CD14-positive monocyte (primary cell): ENCODE results near the gene ATP1B1. TPM values are rescaled to one million over a fixed set of nuclear protein-coding genes. Genes with fewer than 3 reads are reported as not detected.

ENCODE experiments used
- DNase-seq, 3 donors: peaks; one replicate each; pipeline ENCODE4 v3.0.0-alpha.2; 2011 to 2022
- H2AFZ ChIP-seq: 2 replicates; pipeline ENCODE4 v1.6.0; 2012; ENCODE audit warnings: mild to moderate bottlenecking, low read depth, low read length, inconsistent platforms; ENCODE audit not compliant: insufficient read depth, poor library complexity, severe bottlenecking
- H3K27ac ChIP-seq, 2 donors: 1 replicate in 1 of 2; 2 replicates in 1 of 2; pipeline ENCODE4 v1.5.1; 2012 to 2013; ENCODE audit warnings: low read length in 2 of 2, control low read depth in 1 of 2, inconsistent platforms in 1 of 2, low read depth in 1 of 2, mild to moderate bottlenecking in 1 of 2
- H3K27me3 ChIP-seq, 2 donors: one replicate each; pipeline versions ENCODE4 v1.6.0 to v1.6.1; 2011 to 2013; ENCODE audit warnings: low read length in 2 of 2; ENCODE audit not compliant: control insufficient read depth in 2 of 2, insufficient read depth in 2 of 2
- H3K36me3 ChIP-seq, 2 donors: replicated peaks in 1 of 2; 1 replicate in 1 of 2; 2 replicates in 1 of 2; pipeline versions ENCODE4 v1.5.1 to v1.6.1; 2012 to 2013; ENCODE audit warnings: low read length in 2 of 2, control low read depth in 1 of 2, inconsistent platforms in 1 of 2, mild to moderate bottlenecking in 1 of 2; ENCODE audit not compliant: insufficient read depth in 2 of 2, control insufficient read depth in 1 of 2
- H3K4me1 ChIP-seq, 2 donors: 1 replicate in 1 of 2; 2 replicates in 1 of 2; pipeline versions ENCODE4 v1.5.1 to v1.6.1; 2012 to 2013; ENCODE audit warnings: low read length in 2 of 2, control low read depth in 1 of 2, inconsistent platforms in 1 of 2, mild to moderate bottlenecking in 1 of 2, moderate library complexity in 1 of 2; ENCODE audit not compliant: insufficient read depth in 2 of 2, control insufficient read depth in 1 of 2
- H3K4me2 ChIP-seq: replicated peaks from 2 replicates; pipeline ENCODE3; 2012; ENCODE audit warnings: low read length, moderate library complexity, mild to moderate bottlenecking; ENCODE audit not compliant: poor library complexity, severe bottlenecking; ENCODE audit errors: extremely low read depth
- H3K4me3 ChIP-seq, 3 experiments: fragments of 200-600 bp in 1 of 3; sonication (generic) in 1 of 3; replicated peaks in 1 of 3; 1 replicate in 2 of 3; 2 replicates in 1 of 3; pipeline ENCODE4 v1.5.1; 2011 to 2013; ENCODE audit warnings: low read length in 3 of 3, mild to moderate bottlenecking in 3 of 3, control low read depth in 2 of 3, low read depth in 2 of 3, inconsistent platforms in 1 of 3, moderate library complexity in 1 of 3
- H3K79me2 ChIP-seq: 2 replicates; pipeline ENCODE4 v1.6.0; 2012; ENCODE audit warnings: mild to moderate bottlenecking, control low read depth, inconsistent platforms, low read length, moderate library complexity; ENCODE audit not compliant: insufficient read depth
- H3K9ac ChIP-seq: 2 replicates; pipeline ENCODE4 v1.6.0; 2017; ENCODE audit warnings: low read length, mild to moderate bottlenecking; ENCODE audit not compliant: insufficient read depth, poor library complexity, severe bottlenecking
- H3K9me3 ChIP-seq, 2 donors: replicated peaks in 1 of 2; 1 replicate in 1 of 2; 2 replicates in 1 of 2; pipeline versions ENCODE4 v1.5.1 to v1.6.1; 2012 to 2013; ENCODE audit warnings: low read length in 2 of 2, control low read depth in 1 of 2; ENCODE audit not compliant: control insufficient read depth in 1 of 2, insufficient read depth in 1 of 2
- H4K20me1 ChIP-seq: 2 replicates; pipeline ENCODE4 v1.6.0; 2012; ENCODE audit warnings: mild to moderate bottlenecking, low read length, control low read depth, moderate library complexity; ENCODE audit not compliant: insufficient read depth
- H3K27ac Mint-ChIP-seq, 7 donors: one replicate each; pipeline ENCODE4 v1.8.0; 2020; ENCODE audit warnings: mild to moderate bottlenecking in 7 of 7, mixed read lengths in 7 of 7, moderate library complexity in 6 of 7, inconsistent platforms in 2 of 7
- H3K27me3 Mint-ChIP-seq, 3 donors: one replicate each; pipeline ENCODE4 v1.8.0; 2021 to 2022; ENCODE audit warnings: low read depth in 3 of 3, mild to moderate bottlenecking in 3 of 3, mixed read lengths in 3 of 3, moderate library complexity in 3 of 3, inconsistent platforms in 1 of 3
- H3K36me3 Mint-ChIP-seq, 2 donors: one replicate each; pipeline ENCODE4 v1.8.0; 2020; ENCODE audit warnings: mixed read lengths in 2 of 2, inconsistent platforms in 1 of 2, mild to moderate bottlenecking in 1 of 2
- H3K4me1 Mint-ChIP-seq: one replicate; pipeline ENCODE4 v1.8.0; 2020; ENCODE audit warnings: mild to moderate bottlenecking, mixed read lengths
- H3K4me3 Mint-ChIP-seq, 2 donors: one replicate each; pipeline ENCODE4 v1.8.0; 2020; ENCODE audit warnings: mild to moderate bottlenecking in 2 of 2, mixed read lengths in 2 of 2, moderate library complexity in 1 of 2
- H3K9me3 Mint-ChIP-seq, 7 donors: one replicate each; pipeline ENCODE4 v1.8.0; 2020 to 2022; ENCODE audit warnings: mixed read lengths in 7 of 7, mild to moderate bottlenecking in 6 of 7, moderate library complexity in 6 of 7, inconsistent platforms in 2 of 7
- WGBS: methylation state at CpG from one replicate; pipeline ENCODE4 v1.1.5; 2013; ENCODE audit warnings: missing lambda C conversion rate; ENCODE audit not compliant: insufficient coverage; 5-methylcytosine and 5-hydroxymethylcytosine counted together
- intact Hi-C, 2 donors: fragments of 100-400 bp; cut with micrococcal nuclease; formaldehyde crosslinking; loops; one replicate each; pipeline versions ENCODE4 v1.15.0 to v1.15.1; 2023
- polyA plus RNA-seq, 3 donors: library from polyadenylated mRNA; depleted of rRNA in 1 of 3; unstranded in 2 of 3; stranded (reverse) in 1 of 3; fragments of 300-500 nt in 2 of 3; fragments of >200 nt in 1 of 3; fragmentation: Illumina TruSeq in 2 of 3; gene quantifications; 1 replicate in 2 of 3; 2 replicates in 1 of 3; pipeline ENCODE4 v1.2.3, GENCODE V29; 2012 to 2021
- TF ChIP-seq, protein P1 (sequence below): fragments of 200-600 bp; IDR thresholded peaks from one replicate; pipeline ENCODE4 v1.8.0; 2022; ENCODE audit warnings: antibody characterized with exemption, mild to moderate bottlenecking

ATP1B1 gene
- polyA plus RNA-seq, 3 donors: 0.63 to 5.1 (median 0.72) TPM

GRCh38 chr1:169144941-169145626 is 38.6 kb downstream of the ATP1B1 start:
- no peaks in the 10 kb centered on the region for H3K9me3 ChIP-seq
- H3K4me3 Mint-ChIP-seq: no peak overlapping the region
- H3K27me3 ChIP-seq: no peaks in the 10 kb centered on the region

DNA sequence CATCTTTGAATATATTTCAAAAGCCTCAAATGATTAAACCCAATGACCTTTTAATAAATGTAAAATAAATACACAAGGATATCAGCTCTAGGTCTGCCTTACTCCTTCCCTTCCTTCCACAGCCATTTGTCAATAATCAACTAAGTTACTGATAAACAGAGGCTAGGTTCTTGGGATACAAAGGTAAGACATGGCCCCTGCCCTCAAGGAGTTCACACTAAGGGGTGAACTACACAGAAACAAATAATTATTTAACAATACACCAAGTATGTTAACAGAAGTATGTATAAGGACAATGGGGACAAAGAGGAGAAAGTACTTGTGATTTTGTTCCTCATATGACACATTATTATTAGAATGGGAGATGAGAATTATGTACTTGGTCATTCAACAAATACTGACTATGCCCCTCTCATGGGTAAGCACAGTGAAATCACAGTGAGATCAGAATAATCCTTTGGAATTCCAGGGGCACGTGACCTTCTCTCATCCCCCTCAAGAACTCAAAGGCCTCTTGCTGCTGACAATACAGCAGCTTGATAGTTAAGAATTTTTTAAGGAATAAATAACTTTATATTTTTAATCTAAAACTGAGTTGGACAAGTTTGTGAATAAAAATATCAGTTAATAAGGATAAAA is 40.2 kb downstream of the ATP1B1 start:
- Histone ChIP-seq H3K4me3 (no peak overlapping the region), H3K27me3 (no peaks in the 10 kb centered on the region), H3K9ac (no peak overlapping the region), H4K20me1 (no peaks in the 10 kb centered on the region), H3K79me2 (no peaks in the 10 kb centered on the region), H3K36me3 (no peaks in the 10 kb centered on the region), H2AFZ (no peak overlapping the region), H3K9me3 (no peaks in the 10 kb centered on the region), H3K27ac (no peak overlapping the region), H3K4me1 (no peaks in the 10 kb centered on the region), H3K4me2 (no peak overlapping the region)
- no peak overlapping the region for H3K4me3 Mint-ChIP-seq
- TF ChIP-seq, protein P1, sequence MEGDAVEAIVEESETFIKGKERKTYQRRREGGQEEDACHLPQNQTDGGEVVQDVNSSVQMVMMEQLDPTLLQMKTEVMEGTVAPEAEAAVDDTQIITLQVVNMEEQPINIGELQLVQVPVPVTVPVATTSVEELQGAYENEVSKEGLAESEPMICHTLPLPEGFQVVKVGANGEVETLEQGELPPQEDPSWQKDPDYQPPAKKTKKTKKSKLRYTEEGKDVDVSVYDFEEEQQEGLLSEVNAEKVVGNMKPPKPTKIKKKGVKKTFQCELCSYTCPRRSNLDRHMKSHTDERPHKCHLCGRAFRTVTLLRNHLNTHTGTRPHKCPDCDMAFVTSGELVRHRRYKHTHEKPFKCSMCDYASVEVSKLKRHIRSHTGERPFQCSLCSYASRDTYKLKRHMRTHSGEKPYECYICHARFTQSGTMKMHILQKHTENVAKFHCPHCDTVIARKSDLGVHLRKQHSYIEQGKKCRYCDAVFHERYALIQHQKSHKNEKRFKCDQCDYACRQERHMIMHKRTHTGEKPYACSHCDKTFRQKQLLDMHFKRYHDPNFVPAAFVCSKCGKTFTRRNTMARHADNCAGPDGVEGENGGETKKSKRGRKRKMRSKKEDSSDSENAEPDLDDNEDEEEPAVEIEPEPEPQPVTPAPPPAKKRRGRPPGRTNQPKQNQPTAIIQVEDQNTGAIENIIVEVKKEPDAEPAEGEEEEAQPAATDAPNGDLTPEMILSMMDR: no peak
- no peaks in the 10 kb centered on the region for H3K27me3 Mint-ChIP-seq
- intact Hi-C loops: no loop called here
- no peak overlapping the region for H3K27ac Mint-ChIP-seq
- no peaks in the 10 kb centered on the region for H3K36me3 Mint-ChIP-seq
- H3K9me3 Mint-ChIP-seq: no peaks in the 10 kb centered on the region
- H3K4me1 Mint-ChIP-seq: no peaks in the 10 kb centered on the region
- no peak for DNase-seq
- WGBS: no CpG with 5 or more reads among the region's 1 CpG

More at GRCh38 chr1:169144941-169145626, 38.6 kb downstream of the ATP1B1 start:
- Histone ChIP-seq H3K9ac (no peak overlapping the region), H2AFZ (no peak overlapping the region), H3K79me2 (no peaks in the 10 kb centered on the region), H4K20me1 (no peaks in the 10 kb centered on the region), H3K36me3 (no peaks in the 10 kb centered on the region), H3K4me1 (no peaks in the 10 kb centered on the region), H3K4me2 (no peak overlapping the region), H3K27ac (no peak overlapping the region), H3K4me3 (no peak overlapping the region)
- TF ChIP-seq, protein P1: no peak
- H3K27me3 Mint-ChIP-seq: no peaks in the 10 kb centered on the region
- no peaks in the 10 kb centered on the region for H3K9me3 Mint-ChIP-seq
- no CpG with 5 or more reads among the region's 7 CpGs for WGBS
- intact Hi-C loops: no loop called here
- no peaks in the 10 kb centered on the region for H3K36me3 Mint-ChIP-seq
- no peak overlapping the region for H3K27ac Mint-ChIP-seq
- no peaks in the 10 kb centered on the region for H3K4me1 Mint-ChIP-seq
- no peak for DNase-seq
